NCI-H748 treated with DMSO at 0.1 percent for 48 hours (cell line): ENCODE data around the gene MAP7D2.

ENCODE experiments used
- DNase-seq: peaks from one replicate; lab custom pipeline; 2025; lab: John Stamatoyannopoulos, UW

Gene MAP7D2

GRCh38 chrX:19968276-19968675 lies 148.4 kb downstream of the MAP7D2 start:
- no peak for DNase-seq

- no peak for DNase-seq
Observed at GRCh38 chrX:19966056-19966455, 150.7 kb downstream of the MAP7D2 start.

- no peak for DNase-seq
Observed at GRCh38 chrX:19964017-19964710, 152.5 kb downstream of the MAP7D2 start.

- DNase-seq = no peak
Observed at GRCh38 chrX:19960913-19961312, 155.8 kb downstream of the MAP7D2 start.

GRCh38 chrX:19958552-19959486 lies 157.9 kb downstream of the MAP7D2 start:
- no peak for DNase-seq

GRCh38 chrX:19956923-19957322 lies 159.8 kb downstream of the MAP7D2 start:
- DNase-seq = no peak
